Activated T-cell treated with anti-CD3 and anti-CD28 coated beads, Interleukin-2, amount 50 U/mL, for 4 hours (primary cell): ENCODE measurements around the gene MAT2A. TPM values are rescaled to one million over a fixed set of nuclear protein-coding genes. Genes with fewer than 3 reads are reported as not detected.

ENCODE experiments used
- ATAC-seq, 2 donors: fragments of 200-7000 bp; cut with Tn5 transposase; one replicate each; pipeline ENCODE4 v1.10.0; 2021
- DNase-seq: peaks from one replicate; pipeline ENCODE4 v3.0.0-alpha.2; 2020
- H3K27me3 Mint-ChIP-seq: one replicate; pipeline ENCODE4 v1.8.0; 2021; ENCODE audit warnings: low read depth, mixed read lengths
- H3K36me3 Mint-ChIP-seq: one replicate; pipeline ENCODE4 v1.8.0; 2022; ENCODE audit warnings: mixed read lengths; ENCODE audit not compliant: insufficient read depth
- H3K4me1 Mint-ChIP-seq: one replicate; pipeline ENCODE4 v1.8.0; 2021; ENCODE audit warnings: low read depth, mixed read lengths
- H3K4me3 Mint-ChIP-seq: one replicate; pipeline ENCODE4 v1.8.0; 2021; ENCODE audit warnings: mild to moderate bottlenecking, moderate library complexity, mixed read lengths
- H3K9me3 Mint-ChIP-seq: one replicate; pipeline ENCODE4 v1.8.0; 2021; ENCODE audit warnings: mixed read lengths
- total RNA-seq, 3 donors: library from RNA; stranded (reverse); gene quantifications; one replicate each; pipeline ENCODE4 v1.2.1, GENCODE V29; 2021

MAT2A gene
- total RNA-seq, 3 donors from 2014 or later: 399 to 423 (median 404) TPM

DNA sequence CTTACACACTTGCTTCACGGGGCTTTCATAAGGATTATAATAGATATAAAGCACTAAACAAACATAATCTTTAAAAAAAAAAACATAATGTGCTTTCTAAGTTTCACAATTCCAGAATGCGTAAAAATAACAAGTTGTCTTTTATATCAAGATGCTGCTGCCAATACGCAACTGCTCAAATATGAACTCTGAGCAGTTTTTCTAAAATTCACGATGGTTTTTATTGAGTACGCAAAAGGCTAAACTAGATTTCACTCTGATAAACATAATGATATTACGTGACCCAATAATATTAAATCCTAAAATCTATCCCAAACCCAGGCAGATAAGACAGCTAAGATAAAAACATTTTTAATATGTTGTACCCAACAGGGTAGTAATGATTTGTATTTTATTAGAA, 24.6 kb upstream of the MAT2A start:
- peaks cover 2% of the 10 kb centered on the region for H3K27me3 Mint-ChIP-seq
- H3K4me1 Mint-ChIP-seq: no peaks in the 10 kb centered on the region
- ATAC-seq (no peak), DNase-seq (no peak)
- no peak overlapping the region for H3K4me3 Mint-ChIP-seq
- H3K9me3 Mint-ChIP-seq: no peaks in the 10 kb centered on the region
- no peaks in the 10 kb centered on the region for H3K36me3 Mint-ChIP-seq

DNA sequence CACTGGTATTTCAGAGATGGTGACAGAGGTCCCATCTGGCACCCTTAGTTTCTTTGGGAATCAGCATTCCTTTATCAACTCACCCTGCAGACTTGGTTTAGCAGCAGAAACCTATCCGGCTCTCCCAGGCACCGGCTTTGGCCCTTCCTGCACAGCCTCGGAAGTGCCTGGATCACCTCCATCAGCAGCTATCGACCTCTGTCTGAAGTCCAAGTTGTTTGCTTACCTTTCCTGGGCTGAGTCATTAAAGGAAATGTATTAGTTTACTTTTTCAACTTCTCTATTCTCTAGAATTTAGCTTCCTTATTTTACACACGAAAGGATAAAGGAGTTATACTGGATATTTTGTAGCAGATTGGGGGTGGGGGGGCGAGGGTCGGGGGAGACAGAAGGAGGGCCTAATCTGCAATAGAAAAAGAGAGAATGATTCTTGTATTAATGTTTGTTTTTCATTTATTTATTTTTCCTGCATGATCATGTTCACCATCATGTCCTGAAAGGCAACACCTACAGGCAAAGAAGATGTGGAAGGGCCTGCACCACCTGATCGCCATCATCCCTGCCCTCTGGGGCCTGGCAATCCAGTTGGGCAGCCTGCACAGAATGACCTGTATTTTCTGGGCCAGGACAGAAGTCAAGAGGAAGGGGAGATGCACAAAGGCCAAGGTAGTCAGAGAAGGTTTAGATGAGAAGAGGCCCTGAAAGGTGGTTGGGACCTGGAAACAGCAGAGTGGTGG, 22.1 kb upstream of the MAT2A start:
- Mint-ChIP-seq H3K36me3 (no peaks in the 10 kb centered on the region), H3K4me1 (no peaks in the 10 kb centered on the region), H3K9me3 (no peaks in the 10 kb centered on the region), H3K27me3 (peaks cover 2% of the 10 kb centered on the region), H3K4me3 (no peak overlapping the region)
- no peak for ATAC-seq
- DNase-seq: no peak

DNA sequence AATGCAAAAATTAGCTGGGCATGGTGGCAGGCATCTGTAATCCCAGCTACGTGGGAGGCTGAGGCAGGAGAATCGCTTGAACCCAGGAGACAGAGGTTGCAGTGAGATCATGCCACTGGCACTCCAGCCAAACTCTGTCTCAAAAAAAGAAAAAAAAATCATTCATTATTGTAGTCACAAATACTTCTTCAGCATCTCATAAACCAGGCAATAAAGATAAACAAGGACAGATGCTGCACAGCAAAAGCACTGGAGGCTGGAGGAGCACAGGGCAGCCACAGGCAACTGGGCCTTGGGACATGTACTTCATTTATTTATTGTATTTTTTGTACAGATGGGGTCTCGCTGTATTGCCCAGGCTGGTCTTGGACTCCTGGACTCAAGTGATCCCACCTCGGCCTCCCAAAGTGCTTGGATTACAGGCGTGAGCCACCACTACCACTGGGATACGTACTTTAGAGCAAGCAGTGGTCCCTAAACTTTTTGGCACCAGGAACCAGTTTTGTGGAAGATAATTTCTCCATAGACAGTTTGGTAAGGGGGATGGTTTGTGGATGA, 16.8 kb upstream of the MAT2A start:
- Mint-ChIP-seq H3K9me3 (no peaks in the 10 kb centered on the region), H3K4me3 (no peak overlapping the region), H3K27me3 (no peaks in the 10 kb centered on the region), H3K36me3 (peaks cover 2% of the 10 kb centered on the region), H3K4me1 (no peaks in the 10 kb centered on the region)
- DNase-seq (no peak), ATAC-seq (no peak)

DNA sequence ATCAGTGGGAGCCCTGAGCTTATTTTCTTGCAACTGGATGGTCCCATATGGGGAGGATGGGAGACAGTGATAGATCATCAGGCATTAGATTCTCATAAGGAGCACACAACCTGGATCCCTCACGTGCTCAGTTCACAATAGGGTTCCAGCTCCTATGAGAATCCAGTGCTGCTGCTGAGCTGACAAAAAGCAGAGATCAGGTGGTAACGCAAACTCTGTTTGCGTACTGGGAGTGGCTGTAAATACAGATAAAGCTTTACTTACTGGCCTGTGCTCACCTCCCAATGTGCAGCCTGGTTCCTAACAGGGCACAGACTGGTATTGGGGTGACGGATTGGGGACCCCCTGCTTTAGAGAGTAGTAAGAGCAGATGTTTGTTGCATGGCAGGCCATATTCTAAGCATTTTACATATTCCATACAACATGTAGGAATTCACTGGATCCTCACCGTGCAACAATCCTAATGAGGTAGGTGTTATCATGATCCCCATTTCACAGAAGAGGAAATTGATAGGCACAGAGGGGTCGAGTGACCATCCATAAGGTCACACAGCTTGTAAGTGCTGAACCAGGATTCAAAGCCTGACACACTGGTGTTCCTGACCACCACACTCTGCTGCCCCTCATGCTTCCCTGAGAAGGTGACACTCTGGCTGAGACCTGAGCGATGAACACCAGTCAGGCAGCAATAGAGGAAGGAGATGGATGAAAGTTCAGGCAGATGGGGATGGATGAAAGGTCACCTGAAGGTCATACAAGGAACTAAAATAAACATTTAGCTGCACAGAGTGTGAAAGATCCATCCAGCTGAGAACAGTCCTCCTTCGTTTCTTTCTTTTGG, 15.7 kb upstream of the MAT2A start:
- no peak for DNase-seq
- Mint-ChIP-seq H3K4me3 (no peak overlapping the region), H3K36me3 (peaks cover 2% of the 10 kb centered on the region), H3K9me3 (no peaks in the 10 kb centered on the region), H3K27me3 (no peaks in the 10 kb centered on the region), H3K4me1 (no peaks in the 10 kb centered on the region)
- ATAC-seq: no peak

DNA sequence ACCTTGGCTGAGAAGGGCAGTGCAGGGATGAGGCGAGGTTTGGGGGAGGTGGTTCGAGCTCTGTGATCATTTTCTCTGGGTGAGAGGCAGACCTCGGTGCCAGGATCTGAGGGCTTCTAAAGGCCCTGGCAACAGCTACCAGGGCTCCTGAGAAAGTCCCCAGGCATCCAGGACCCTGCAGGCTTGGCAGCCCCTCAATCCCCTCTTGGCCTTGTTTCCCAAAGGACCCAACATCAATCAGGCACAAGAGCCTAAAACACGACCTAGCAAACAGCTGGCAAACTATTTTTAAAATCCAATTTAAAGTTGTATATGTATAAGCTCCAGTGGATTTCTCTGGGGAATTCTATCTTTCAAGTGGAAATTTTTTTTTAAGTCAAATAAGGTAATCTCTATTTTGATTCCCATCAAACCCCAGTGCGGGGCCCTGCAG, 15.0 kb upstream of the MAT2A start:
- Mint-ChIP-seq H3K4me3 (no peak overlapping the region), H3K4me1 (no peaks in the 10 kb centered on the region), H3K9me3 (no peaks in the 10 kb centered on the region), H3K36me3 (peaks cover 2% of the 10 kb centered on the region), H3K27me3 (peaks cover under 1% of the 10 kb centered on the region)
- no peak for DNase-seq
- no peak for ATAC-seq

DNA sequence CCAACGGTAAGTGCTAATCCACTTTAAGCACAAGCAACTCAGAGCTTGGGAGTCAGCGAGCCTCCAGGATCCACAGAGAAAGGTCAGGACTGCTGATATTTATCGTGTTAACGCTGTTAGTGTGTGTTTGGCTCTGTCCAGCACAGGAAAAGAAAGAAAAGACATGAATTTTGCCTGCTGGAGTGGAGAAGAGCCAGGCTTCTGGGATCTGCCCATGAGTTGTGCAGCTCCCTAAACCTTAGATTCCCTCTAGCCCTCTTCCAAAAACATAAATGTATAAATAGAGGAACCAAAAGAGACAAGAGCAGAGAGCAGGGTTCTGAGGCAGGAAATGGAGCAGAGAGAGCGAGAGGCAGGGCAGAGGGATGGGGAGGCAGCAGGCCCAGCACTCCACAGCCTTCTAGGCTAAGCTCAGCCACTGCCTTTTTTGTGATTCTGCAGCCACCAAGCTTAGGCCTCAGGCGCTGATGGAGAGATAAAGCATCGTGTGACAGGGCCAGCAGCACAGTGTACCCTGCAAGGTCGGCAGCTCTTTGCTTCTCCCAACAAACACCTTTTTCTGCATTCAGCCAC, 14.5 kb upstream of the MAT2A start:
- H3K9me3 Mint-ChIP-seq: no peaks in the 10 kb centered on the region
- peaks cover 2% of the 10 kb centered on the region for H3K36me3 Mint-ChIP-seq
- no peak for DNase-seq
- H3K27me3 Mint-ChIP-seq: peaks cover 3% of the 10 kb centered on the region
- no peaks in the 10 kb centered on the region for H3K4me1 Mint-ChIP-seq
- no peak overlapping the region for H3K4me3 Mint-ChIP-seq
- no peak for ATAC-seq

DNA sequence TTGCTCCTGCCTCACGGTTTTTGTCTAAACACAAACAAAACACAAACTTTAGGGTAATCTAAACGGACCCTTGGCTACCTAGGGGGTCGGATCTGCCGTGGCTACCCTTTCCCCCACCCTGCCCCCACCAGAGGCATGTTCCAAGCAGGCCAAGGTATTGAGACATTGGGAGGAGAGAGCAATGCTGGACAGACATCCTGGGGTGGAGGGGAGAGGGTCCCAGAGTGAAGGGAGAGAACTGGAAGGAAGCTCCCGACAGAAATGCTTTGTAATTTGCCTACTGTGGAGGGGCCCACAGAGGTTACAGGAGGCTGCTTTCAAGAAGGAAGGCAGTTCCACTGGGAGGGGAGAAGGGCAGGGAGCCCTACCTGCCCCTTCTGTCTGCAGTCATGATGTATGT, 13.9 kb upstream of the MAT2A start:
- Mint-ChIP-seq H3K9me3 (no peaks in the 10 kb centered on the region), H3K27me3 (peaks cover 3% of the 10 kb centered on the region), H3K36me3 (peaks cover 2% of the 10 kb centered on the region), H3K4me3 (no peak overlapping the region), H3K4me1 (no peaks in the 10 kb centered on the region)
- DNase-seq: no peak
- no peak for ATAC-seq

DNA sequence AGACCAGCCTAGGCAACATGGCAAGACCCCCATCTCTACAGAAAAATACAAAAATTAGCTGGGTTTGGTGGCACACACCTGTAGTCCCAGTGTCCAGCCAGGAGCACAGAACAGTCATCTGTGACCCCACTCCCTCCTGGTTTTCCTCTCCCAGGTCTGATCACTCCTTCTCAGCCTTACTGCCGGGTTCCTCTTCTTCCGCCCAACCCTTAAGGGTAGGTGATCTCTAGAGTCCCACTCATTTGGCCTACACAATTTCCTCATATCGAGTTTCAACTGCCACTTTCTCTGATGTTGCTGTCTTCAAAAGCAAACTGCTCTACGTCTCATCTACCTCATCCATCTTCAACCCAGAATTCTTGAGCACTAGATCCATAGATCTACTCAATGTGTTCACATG, 13.4 kb upstream of the MAT2A start:
- Mint-ChIP-seq H3K4me3 (no peak overlapping the region), H3K36me3 (peaks cover 2% of the 10 kb centered on the region), H3K27me3 (peaks cover 3% of the 10 kb centered on the region), H3K4me1 (no peaks in the 10 kb centered on the region), H3K9me3 (no peaks in the 10 kb centered on the region)
- no peak for ATAC-seq
- DNase-seq: no peak

DNA sequence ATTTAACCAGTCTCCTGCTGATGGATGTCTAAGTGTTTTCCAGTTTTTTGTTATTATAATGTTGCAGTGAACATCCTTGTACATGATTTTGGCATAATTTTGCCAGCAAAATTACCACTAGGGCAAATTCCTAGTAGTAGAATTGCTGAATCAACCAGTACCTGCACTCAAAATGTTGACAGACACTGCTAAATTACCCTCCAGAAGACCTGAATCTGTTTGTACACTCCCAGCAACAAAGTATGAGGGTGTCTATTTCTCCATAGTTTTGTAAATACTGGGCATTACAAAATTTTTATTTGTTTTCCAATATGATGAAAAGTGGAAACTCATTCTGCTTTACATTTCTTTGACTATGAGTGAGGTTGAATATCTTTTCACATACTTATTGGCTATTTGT, 11.2 kb upstream of the MAT2A start:
- Mint-ChIP-seq H3K9me3 (no peaks in the 10 kb centered on the region), H3K27me3 (peaks cover 3% of the 10 kb centered on the region), H3K4me3 (no peak overlapping the region), H3K4me1 (no peaks in the 10 kb centered on the region), H3K36me3 (peaks cover 2% of the 10 kb centered on the region)
- DNase-seq (no peak), ATAC-seq (no peak)

DNA sequence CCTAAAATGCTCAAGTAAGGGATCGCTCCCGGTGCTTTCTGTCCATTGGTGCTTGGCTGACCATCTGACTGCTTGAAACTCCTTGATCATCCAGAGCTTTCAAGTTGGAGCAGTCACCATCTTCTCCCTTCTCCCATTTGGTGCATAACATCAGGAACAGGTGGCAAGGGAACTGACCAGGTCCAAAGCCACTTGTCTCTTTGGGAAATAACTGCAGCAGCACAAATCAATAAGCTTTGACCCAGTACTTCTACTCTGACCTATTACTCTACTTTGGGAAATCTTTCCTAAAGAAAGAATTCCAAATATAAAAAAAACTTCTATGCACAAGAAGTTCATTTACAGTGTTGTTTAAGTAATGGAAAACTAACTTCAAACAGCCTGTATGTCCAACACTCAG, 10.6 kb upstream of the MAT2A start:
- DNase-seq: no peak
- ATAC-seq: no peak
- no peak overlapping the region for H3K4me3 Mint-ChIP-seq
- no peaks in the 10 kb centered on the region for H3K4me1 Mint-ChIP-seq
- peaks cover 2% of the 10 kb centered on the region for H3K36me3 Mint-ChIP-seq
- peaks cover 3% of the 10 kb centered on the region for H3K27me3 Mint-ChIP-seq
- H3K9me3 Mint-ChIP-seq: no peaks in the 10 kb centered on the region

DNA sequence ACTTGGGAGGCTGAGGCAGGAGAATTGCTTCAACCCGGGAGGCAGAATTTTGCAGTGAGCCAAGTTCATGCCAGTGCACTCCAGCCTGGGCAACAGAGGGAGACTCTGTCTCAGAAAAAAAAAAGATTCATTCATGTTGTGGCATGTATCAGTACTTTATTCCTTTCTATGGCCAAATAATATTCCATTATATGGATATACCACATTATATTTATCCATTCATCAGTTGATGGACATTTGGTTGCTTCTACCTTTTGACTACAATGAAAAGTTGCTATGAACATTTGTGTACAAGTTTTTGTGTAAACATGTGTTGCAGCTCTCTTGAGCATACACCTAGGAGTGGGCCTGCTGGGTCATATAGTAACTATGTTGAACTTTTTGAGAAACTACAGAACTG, 9.2 kb upstream of the MAT2A start:
- no peak for ATAC-seq

DNA sequence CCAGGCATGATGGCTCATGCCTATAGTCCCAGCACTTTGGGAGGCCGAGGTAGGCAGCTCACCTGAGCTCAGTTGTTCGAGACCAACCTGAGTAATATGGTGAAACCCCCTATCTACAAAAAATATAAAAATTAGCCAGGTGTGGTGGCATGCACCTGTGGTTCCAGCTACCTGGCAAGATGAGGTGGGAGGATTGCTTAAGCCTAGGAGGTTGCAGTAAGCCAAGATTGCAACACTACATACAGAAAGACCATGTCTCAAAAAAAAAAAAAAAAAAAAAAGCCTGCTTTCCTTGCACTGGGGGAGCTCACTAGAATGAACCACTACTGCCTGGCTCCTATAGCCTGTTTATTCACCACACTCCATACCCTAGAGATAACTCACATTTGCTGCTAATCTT, 7.4 kb upstream of the MAT2A start:
- H3K4me1 Mint-ChIP-seq: no peaks in the 10 kb centered on the region
- no peak for ATAC-seq
- H3K36me3 Mint-ChIP-seq: peaks cover under 1% of the 10 kb centered on the region
- H3K9me3 Mint-ChIP-seq: no peaks in the 10 kb centered on the region
- no peak overlapping the region for H3K4me3 Mint-ChIP-seq
- peaks cover 3% of the 10 kb centered on the region for H3K27me3 Mint-ChIP-seq
- no peak for DNase-seq

More for the DNA sequence above, 9.2 kb upstream of the MAT2A start:
- H3K27me3 Mint-ChIP-seq: peaks cover 3% of the 10 kb centered on the region
- no peak overlapping the region for H3K4me3 Mint-ChIP-seq
- no peaks in the 10 kb centered on the region for H3K4me1 Mint-ChIP-seq
- no peaks in the 10 kb centered on the region for H3K9me3 Mint-ChIP-seq
- peaks cover 2% of the 10 kb centered on the region for H3K36me3 Mint-ChIP-seq
- no peak for DNase-seq

DNA sequence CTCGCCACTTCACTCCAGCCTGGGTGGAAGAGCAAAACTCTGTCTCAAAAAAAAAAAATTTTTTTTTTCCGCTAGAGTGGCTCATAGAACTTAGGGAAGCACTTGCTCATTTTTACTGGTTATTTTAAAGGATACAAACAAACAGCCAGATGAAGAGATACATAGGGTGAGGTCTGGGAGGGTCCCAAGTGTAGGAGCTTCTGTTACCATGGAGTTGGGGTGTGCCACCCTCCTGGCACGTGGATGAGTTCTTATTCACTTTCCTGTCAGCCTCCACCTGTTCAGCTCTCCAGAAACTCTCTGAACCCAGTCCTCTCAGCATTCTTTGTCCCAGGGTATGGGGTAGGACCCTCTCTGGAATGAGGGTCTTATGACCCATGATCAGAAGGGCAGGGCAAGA, 4.9 kb upstream of the MAT2A start:
- Mint-ChIP-seq H3K27me3 (peaks cover under 1% of the 10 kb centered on the region), H3K9me3 (no peaks in the 10 kb centered on the region), H3K4me1 (peaks cover 8% of the 10 kb centered on the region), H3K36me3 (peaks cover 1% of the 10 kb centered on the region), H3K4me3 (no peak overlapping the region)
- ATAC-seq (no peak), DNase-seq (no peak)

DNA sequence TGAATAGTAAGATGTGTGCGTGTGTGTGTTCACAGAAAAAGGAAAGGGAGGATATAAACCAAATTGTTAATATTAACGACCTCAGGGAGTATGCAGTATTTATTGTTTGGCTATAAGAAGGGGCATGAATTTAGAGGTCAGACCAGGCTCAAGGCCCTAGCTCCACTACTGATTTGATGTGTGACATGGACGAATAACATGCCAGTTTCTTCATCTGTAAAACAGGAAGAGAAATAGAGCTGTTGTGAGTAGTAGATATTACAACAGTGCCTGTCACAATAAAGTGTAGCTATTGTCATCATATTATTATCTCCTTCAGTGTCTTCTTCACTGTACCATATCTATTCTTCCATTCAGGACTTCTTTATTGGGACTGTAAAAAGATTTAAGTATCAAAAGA, 4.1 kb upstream of the MAT2A start:
- no peaks in the 10 kb centered on the region for H3K9me3 Mint-ChIP-seq
- H3K4me3 Mint-ChIP-seq: no peak overlapping the region
- DNase-seq (no peak), ATAC-seq (no peak)
- peaks cover 5% of the 10 kb centered on the region for H3K36me3 Mint-ChIP-seq
- no peaks in the 10 kb centered on the region for H3K27me3 Mint-ChIP-seq
- peaks cover 8% of the 10 kb centered on the region for H3K4me1 Mint-ChIP-seq
